HepG2 (cell line): ENCODE results near the gene HOXD3. TPM values are rescaled to one million over a fixed set of nuclear protein-coding genes. Genes with fewer than 3 reads are reported as not detected.

ENCODE experiments used
- ATAC-seq: fragments of 200-7000 bp; cut with Tn5 transposase; 3 replicates; pipeline ENCODE4 v1.9.1; 2020; ENCODE audit warnings: mild to moderate bottlenecking, moderate library complexity
- BruUV-seq: library from RNA; stranded (reverse); fragments of 400-500 nt; replicated peaks from 2 replicates; lab custom pipeline; 2021; lab: Mats Ljungman, UMichigan
- CTCF ChIA-PET: fragments of 300-600 bp; formaldehyde crosslinking; extraction: SDS; loops from one replicate; lab custom pipeline; 2021; ENCODE audit warnings: low total read pairs, inconsistent platforms, low intra/inter-chr PET ratio; lab: Yijun Ruan, JAX
- POLR2A ChIA-PET: fragments of 350-600 bp; sonication (Branson Sonifier 250); formaldehyde crosslinking; loops from one replicate; lab custom pipeline; 2020; ENCODE audit warnings: antibody characterized with exemption, inconsistent platforms; lab: Yijun Ruan, JAX
- DNase-seq: peaks from one replicate; pipeline ENCODE4 v3.0.0-alpha.2; 2015; ENCODE audit warnings: low spot score
- FAIRE-seq: peaks from 3 replicates; lab custom pipeline; 2011; peaks lifted over from hg19 to GRCh38; lab: Jason Lieb, UNC
- H2AFZ ChIP-seq: one replicate; pipeline ENCODE4 v1.6.1; 2011; ENCODE audit warnings: low read length, inconsistent platforms
- H3K27ac ChIP-seq: fragments of 300-600 bp; 3 replicates; pipeline ENCODE4 v1.8.0; 2011; ENCODE audit warnings: mixed run types, mild to moderate bottlenecking, mixed read lengths, low read length, inconsistent platforms; ENCODE audit not compliant: insufficient read depth; ENCODE audit errors: extremely low read length
- H3K27me3 ChIP-seq, 2 experiments: fragments of 200-600 bp in 1 of 2; 2 replicates in 1 of 2; 3 replicates in 1 of 2; pipeline versions ENCODE4 v1.6.0 to v1.8.0; 2011; ENCODE audit warnings: low read length in 2 of 2, mild to moderate bottlenecking in 2 of 2, moderate library complexity in 2 of 2, inconsistent platforms in 1 of 2; ENCODE audit not compliant: insufficient read depth in 2 of 2, control insufficient read depth in 1 of 2
- H3K36me3 ChIP-seq, 2 experiments: fragments of 200-600 bp in 1 of 2; replicated peaks in 1 of 2; 2 replicates in 1 of 2; 3 replicates in 1 of 2; pipeline versions ENCODE4 v1.5.1 to v1.8.0; 2011; ENCODE audit warnings: low read length in 2 of 2, inconsistent platforms in 1 of 2; ENCODE audit not compliant: insufficient read depth in 2 of 2, control insufficient read depth in 1 of 2
- H3K4me1 ChIP-seq: 2 replicates; pipeline ENCODE4 v1.5.1; 2012; ENCODE audit warnings: low read length, inconsistent platforms; ENCODE audit not compliant: insufficient read depth
- H3K4me2 ChIP-seq: 2 replicates; pipeline ENCODE4 v1.6.0; 2011; ENCODE audit warnings: low read depth, low read length, inconsistent platforms
- H3K4me3 ChIP-seq, 3 experiments: fragments of 200-600 bp in 1 of 3; sonication (generic), shearing (Covaris generic) in 1 of 3; replicated peaks in 1 of 3; 2 replicates each; pipeline ENCODE4 v1.5.1; 2011 to 2016; ENCODE audit warnings: low read length in 3 of 3, inconsistent platforms in 2 of 3, low read depth in 2 of 3, mild to moderate bottlenecking in 2 of 3, control low read depth in 1 of 3, mixed read lengths in 1 of 3; ENCODE audit not compliant: insufficient read depth in 1 of 3
- H3K79me2 ChIP-seq: one replicate; pipeline ENCODE4 v1.6.1; 2011; ENCODE audit warnings: low read length, inconsistent platforms; ENCODE audit not compliant: insufficient read depth
- H3K9ac ChIP-seq: 2 replicates; pipeline ENCODE4 v1.6.0; 2011; ENCODE audit warnings: mild to moderate bottlenecking, low read depth, low read length, inconsistent platforms; ENCODE audit not compliant: insufficient read depth
- H3K9me3 ChIP-seq: 2 replicates; pipeline ENCODE4 v1.5.1; 2012; ENCODE audit warnings: mild to moderate bottlenecking, low read length
- H4K20me1 ChIP-seq: 2 replicates; pipeline ENCODE4 v1.6.0; 2011; ENCODE audit warnings: inconsistent platforms, mild to moderate bottlenecking, low read length, moderate library complexity; ENCODE audit not compliant: insufficient read depth
- ATF2 ChIP-seq: sonication (generic); formaldehyde crosslinking; IDR thresholded peaks from 2 replicates; pipeline ENCODE4 v1.4.0; 2020; ENCODE audit warnings: missing genetic modification reagents
- POLR2A ChIP-seq, 2 experiments: IDR thresholded peaks; 2 replicates each; pipeline ENCODE4 v1.6.1; 2011; ENCODE audit warnings: low read depth in 2 of 2, low read length in 2 of 2, mild to moderate bottlenecking in 1 of 2, moderate library complexity in 1 of 2; ENCODE audit not compliant: insufficient read depth in 1 of 2
- PRDM15 ChIP-seq: sonication (generic); formaldehyde crosslinking; IDR thresholded peaks from 2 replicates; pipeline ENCODE4 v1.4.0; 2020; ENCODE audit warnings: missing genetic modification reagents
- STAG1 ChIP-seq: sonication (generic); formaldehyde crosslinking; IDR thresholded peaks from 2 replicates; pipeline ENCODE4 v1.4.0; 2020; ENCODE audit warnings: missing genetic modification reagents
- ZBED4 ChIP-seq: sonication (generic); formaldehyde crosslinking; IDR thresholded peaks from 2 replicates; pipeline ENCODE4 v1.4.0; 2020; ENCODE audit warnings: missing genetic modification reagents, borderline replicate concordance
- ZNF510 ChIP-seq: sonication (generic); formaldehyde crosslinking; IDR thresholded peaks from 2 replicates; pipeline ENCODE4 v1.4.0; 2020; ENCODE audit warnings: low read depth, mild to moderate bottlenecking, missing genetic modification reagents
- ZNF674 ChIP-seq: sonication (generic); formaldehyde crosslinking; IDR thresholded peaks from 2 replicates; pipeline ENCODE4 v1.5.0; 2020; ENCODE audit warnings: low read depth, mild to moderate bottlenecking, missing genetic modification reagents
- ZSCAN5A ChIP-seq: sonication (generic); formaldehyde crosslinking; IDR thresholded peaks from 2 replicates; pipeline ENCODE4 v1.8.0; 2022; ENCODE audit warnings: mild to moderate bottlenecking, missing genetic modification reagents, borderline replicate concordance
- in situ Hi-C: cut with HindIII; loops from 2 replicates; pipeline ENCODE4 v1.10.0; 2017; ENCODE audit warnings: low pct_unique_long_range_greater_than_20kb; ENCODE audit not compliant: extremely low pct_ligation_motif_present
- intact Hi-C: fragments of 100-400 bp; cut with micrococcal nuclease; formaldehyde crosslinking; loops from one replicate; pipeline ENCODE4 v1.10.0; 2022; ENCODE audit not compliant: unreplicated experiment
- polyA plus RNA-seq, 8 experiments: library from polyadenylated mRNA; depleted of rRNA in 3 of 8; stranded (reverse) in 7 of 8; unstranded in 1 of 8; fragments of >200 nt; fragmentation: Illumina TruSeq in 4 of 8; extraction: Trizol in 4 of 8; gene quantifications; 2 replicates each; pipeline versions ENCODE4 v1.2.1 to v1.2.3, GENCODE V29; 2011 to 2016; ENCODE audit warnings: low read depth in 4 of 8, missing spikeins in 1 of 8, mixed read lengths in 1 of 8; ENCODE audit not compliant: insufficient read depth in 1 of 8
- total RNA-seq, 5 experiments: library from RNA; depleted of rRNA; stranded (reverse); fragments of >200 nt; fragmentation: Illumina TruSeq; extraction: Trizol; gene quantifications; 2 replicates each; pipeline ENCODE4 v1.2.3, GENCODE V29; 2016; ENCODE audit warnings: low read depth in 1 of 5

HOXD3 gene
- total and polyA plus RNA-seq, 2 of the 13 experiments (the other 11 are each of a cell fraction or from before 2014, with no cell fraction given): 0.05 to 0.09 TPM

GRCh38 chr2:176133389-176133788 lies 23.7 kb upstream of the HOXD3 start:
- FAIRE-seq (no peak), DNase-seq (no peak), ATAC-seq (no peak)
- Histone ChIP-seq H3K9ac (no peak overlapping the region), H3K4me2 (no peak overlapping the region), H3K27ac (no peak overlapping the region), H3K36me3 (no peaks in the 10 kb centered on the region), H3K4me1 (no peaks in the 10 kb centered on the region), H3K27me3 (peaks cover 9 to 87% of the 10 kb centered on the region in 2 experiments), H2AFZ (no peak overlapping the region), H3K79me2 (no peaks in the 10 kb centered on the region), H3K4me3 (no peak overlapping the region), H4K20me1 (no peaks in the 10 kb centered on the region), H3K9me3 (no peaks in the 10 kb centered on the region)
- intact Hi-C loops: no loop called here
- BruUV-seq: no TSS peak
- in situ Hi-C loops: no loop called here
- CTCF ChIA-PET: no interaction called here
- TF ChIP-seq ATF2 (CRISPR knock-in tag) (no peak), ZSCAN5A (no peak), STAG1 (CRISPR knock-in tag) (no peak), ZBED4 (CRISPR knock-in tag) (no peak), PRDM15 (CRISPR knock-in tag) (no peak), ZNF674 (no peak), ZNF510 (CRISPR knock-in tag) (no peak), POLR2A (IDR thresholded peaks at IDR 0.05; ENCODE audit: insufficient read depth in 1 of 2, low read depth in 2 of 2, low read length in 2 of 2) (no peak)
- POLR2A ChIA-PET: no interaction called here
